Cardiac septum (tissue), 1 donor: ENCODE measurements around the gene IGF2BP3. TPM values are rescaled to one million over a fixed set of nuclear protein-coding genes. Genes with fewer than 3 reads are reported as not detected.
"Not testable (repeated sequence)": the region's sequence is repeated elsewhere in the genome, so short reads cannot be mapped to it uniquely, and the experiment has no call there.

Source experiments
- DNase-seq: peaks from one replicate; pipeline ENCODE4 v3.0.0-alpha.2; 2020; ENCODE audit warnings: low spot score
- intact Hi-C: fragments of 100-400 bp; cut with DNase I; formaldehyde crosslinking; loops from one replicate; pipeline ENCODE4 v1.14.0; 2022
- long read RNA-seq: library from polyadenylated mRNA; unstranded; transcript quantifications from one replicate; pipeline ENCODE4 v2.0.0, GENCODE V29; 2021
- total RNA-seq: library from RNA; stranded (reverse); fragmentation: NEBNext Ultra II Directional; extraction: Animal tissue kit (Norgen Biotek cat#: 25700); gene quantifications from one replicate; pipeline ENCODE4 v1.2.1, GENCODE V29; 2021
- donor health status: DM: no; HTN: no; CAD: no.

IGF2BP3 gene
- total RNA-seq: 0.16 TPM
- long read RNA-seq: 0 reads

GRCh38 chr7:23470330-23471105, at the start of gene IGF2BP3:
TSS of gene IGF2BP3 (minus strand) at chr7:23470491. CDS start at chr7:23470110, 381 bp downstream.
- intact Hi-C loops: loop anchor here (5.0 kb wide), 1 partner anchor 173 kb away; the partner anchor contains the start of gene MALSU1
- DNase-seq: no peak

GRCh38 chr7:23514755-23515154, 44.5 kb upstream of the IGF2BP3 start:
- DNase-seq: no peak
- intact Hi-C loops: no loop called here

GRCh38 chr7:23513746-23514145, 43.5 kb upstream of the IGF2BP3 start:
- intact Hi-C loops, DNase-seq: not testable (repeated sequence)

GRCh38 chr7:23494009-23494408, 23.7 kb upstream of the IGF2BP3 start:
- no peak for DNase-seq
- intact Hi-C loops: no loop called here

GRCh38 chr7:23491502-23491901, 21.2 kb upstream of the IGF2BP3 start:
- no peak for DNase-seq
- intact Hi-C loops: no loop called here

- intact Hi-C loops: no loop called here
- no peak for DNase-seq
These were observed 20.3 kb upstream of the IGF2BP3 start for GRCh38 chr7:23490357-23491135.

- intact Hi-C loops: not testable (repeated sequence)
These were observed 18.4 kb upstream of the IGF2BP3 start for GRCh38 chr7:23488714-23489113.

GRCh38 chr7:23487670-23488069, 17.4 kb upstream of the IGF2BP3 start:
- intact Hi-C loops: no loop called here
- no peak for DNase-seq

More at GRCh38 chr7:23488714-23489113, 18.4 kb upstream of the IGF2BP3 start:
- not testable (repeated sequence) for DNase-seq

GRCh38 chr7:23486002-23486773, 15.9 kb upstream of the IGF2BP3 start:
- intact Hi-C loops: no loop called here
- DNase-seq: no peak

GRCh38 chr7:23482686-23483085, 12.4 kb upstream of the IGF2BP3 start:
- intact Hi-C loops: no loop called here
- no peak for DNase-seq

GRCh38 chr7:23477962-23478866, 7.9 kb upstream of the IGF2BP3 start:
- intact Hi-C loops: no loop called here
- no peak for DNase-seq

GRCh38 chr7:23477157-23477499, 6.8 kb upstream of the IGF2BP3 start:
- DNase-seq: no peak
- intact Hi-C loops: no loop called here

GRCh38 chr7:23476286-23477156, 6.2 kb upstream of the IGF2BP3 start:
- no peak for DNase-seq
- intact Hi-C loops: no loop called here

GRCh38 chr7:23475576-23475839, 5.2 kb upstream of the IGF2BP3 start:
- DNase-seq: no peak
- intact Hi-C loops: no loop called here

GRCh38 chr7:23474829-23475575, 4.7 kb upstream of the IGF2BP3 start:
- intact Hi-C loops: loop anchor here (5.0 kb wide), 1 partner anchor 178 kb away; the partner anchor contains the start of gene MALSU1
- DNase-seq: no peak

GRCh38 chr7:23474094-23474828, 4.0 kb upstream of the IGF2BP3 start:
- DNase-seq: peak; percentile 88
- intact Hi-C loops: loop anchor here (5.0 kb wide), 1 partner anchor 177 kb away; the partner anchor contains the start of gene MALSU1

- intact Hi-C loops: loop anchor here (5.0 kb wide), 1 partner anchor 176 kb away; the partner anchor contains the start of gene MALSU1
- DNase-seq: no peak
These were observed 3.5 kb upstream of the IGF2BP3 start for GRCh38 chr7:23473844-23474093.
